Body of pancreas (tissue), 4 donors: ENCODE measurements around the gene LRFN3. TPM values are rescaled to one million over a fixed set of nuclear protein-coding genes. Genes with fewer than 3 reads are reported as not detected.

Source experiments
- ATAC-seq: fragments of 150-250 bp; one replicate; pipeline ENCODE4 v1.9.1; 2016
- DNase-seq, 4 donors: peaks; one replicate each; pipeline ENCODE4 v3.0.0-alpha.2; 2019
- H3K27ac ChIP-seq, 4 donors: fragments of 200-600 bp; sonication (generic); 1 replicate in 3 of 4; 2 replicates in 1 of 4; pipeline versions ENCODE4 v1.5.1 to v1.6.1; 2016 to 2019; ENCODE audit warnings: mild to moderate bottlenecking in 1 of 4, mixed read lengths in 1 of 4, moderate library complexity in 1 of 4
- H3K27me3 ChIP-seq, 2 donors: fragments of 200-600 bp; sonication (generic); one replicate each; pipeline ENCODE4 v1.6.0; 2016; ENCODE audit warnings: mild to moderate bottlenecking in 1 of 2
- H3K36me3 ChIP-seq, 2 donors: fragments of 200-600 bp; sonication (generic); replicated peaks in 1 of 2; 2 replicates each; pipeline ENCODE4 v1.5.1; 2016; ENCODE audit warnings: low read depth in 2 of 2; ENCODE audit not compliant: insufficient read depth in 1 of 2
- H3K4me1 ChIP-seq: fragments of 200-600 bp; sonication (generic); one replicate; pipeline ENCODE4 v1.6.0; 2016
- H3K4me3 ChIP-seq, 2 donors: fragments of 200-600 bp; sonication (generic); 1 replicate in 1 of 2; 2 replicates in 1 of 2; pipeline ENCODE4 v1.5.1; 2016 to 2019
- H3K9me3 ChIP-seq, 3 donors: fragments of 200-600 bp; sonication (generic); 1 replicate in 2 of 3; 2 replicates in 1 of 3; pipeline ENCODE4 v1.5.1; 2016
- CTCF ChIP-seq, 7 experiments: fragments of 450-650 bp in 4 of 7; fragments of 200-600 bp in 3 of 7; sonication (generic) in 3 of 7; IDR thresholded peaks; one replicate each; pipeline ENCODE4 v1.5.1; 2016 to 2019; ENCODE audit warnings: antibody characterized with exemption in 7 of 7
- POLR2A ChIP-seq, 3 donors: fragments of 450-650 bp; IDR thresholded peaks; one replicate each; pipeline ENCODE4 v1.6.1; 2016; ENCODE audit warnings: antibody characterized with exemption in 3 of 3, mild to moderate bottlenecking in 2 of 3
- WGBS, 2 donors: methylation state at CpG; one replicate each; pipeline ENCODE4 v1.1.5; 2017; 5-methylcytosine and 5-hydroxymethylcytosine counted together
- intact Hi-C: fragments of 100-400 bp; cut with DNase I; formaldehyde crosslinking; loops from one replicate; pipeline ENCODE4 v1.15.1; 2023
- total RNA-seq, 2 donors: library from RNA; depleted of rRNA; stranded (reverse); fragments of >200 nt; gene quantifications; one replicate each; pipeline ENCODE4 v1.1.0, GENCODE V29; 2016

Gene LRFN3
- total RNA-seq, 2 donors from 2014 or later, result 13.2 to 14.5 TPM

GRCh38 chr19:35929876-35930275 lies 6.3 kb upstream of the LRFN3 start:
- intact Hi-C loops, result loop anchor here (5.0 kb wide), 1 partner anchor 43 kb away; no protein-coding TSS in a partner anchor
- Histone ChIP-seq H3K36me3 (no peaks in the 10 kb centered on the region), H3K27ac (no peak overlapping the region), H3K9me3 (no peaks in the 10 kb centered on the region), H3K27me3 (no peaks in the 10 kb centered on the region), H3K4me3 (no peak overlapping the region), H3K4me1 (peaks cover 3% of the 10 kb centered on the region)
- DNase-seq (no peak), ATAC-seq (no peak)
- WGBS, 2 donors, result 49 to 91% methylated on average over 2 of the region's 2 CpGs
- TF ChIP-seq CTCF (IDR thresholded peaks at IDR 0.05) (no peak), POLR2A (IDR thresholded peaks at IDR 0.05) (no peak)

GRCh38 chr19:35931161-35931873 lies 4.9 kb upstream of the LRFN3 start:
- TF ChIP-seq POLR2A (IDR thresholded peaks at IDR 0.05) (peak; percentile 36 to 91 (median 80)), CTCF (IDR thresholded peaks at IDR 0.05) (peak; percentile 75 to 99 (median 98))
- Histone ChIP-seq H3K9me3 (no peaks in the 10 kb centered on the region), H3K36me3 (no peaks in the 10 kb centered on the region), H3K4me3 (no peak overlapping the region), H3K27ac (peak overlapping the region in 3 of 4 donors; percentile 43 to 82 (median 57)), H3K4me1 (peaks cover 15% of the 10 kb centered on the region), H3K27me3 (no peaks in the 10 kb centered on the region)
- DNase-seq, result peak; percentile 99 to 100 (median 100)
- peak; percentile 98 for ATAC-seq
- intact Hi-C loops, result no loop called here
- WGBS, 2 donors, result 0 to 1% methylated on average over 20 to 42 of the region's 47 CpGs

GRCh38 chr19:35931874-35932202 lies 4.3 kb upstream of the LRFN3 start:
- no peak overlapping the region for H3K4me3 ChIP-seq
- WGBS, 2 donors, result 3 to 7% methylated on average over 9 of the region's 9 CpGs
- TF ChIP-seq CTCF (IDR thresholded peaks at IDR 0.05) (no peak), POLR2A (IDR thresholded peaks at IDR 0.05) (no peak)
- no peak overlapping the region for H3K27ac ChIP-seq
- no peaks in the 10 kb centered on the region for H3K27me3 ChIP-seq
- no peaks in the 10 kb centered on the region for H3K36me3 ChIP-seq
- intact Hi-C loops, result no loop called here
- ATAC-seq (no peak), DNase-seq (no peak)
- H3K4me1 ChIP-seq, result peaks cover 18% of the 10 kb centered on the region
- no peaks in the 10 kb centered on the region for H3K9me3 ChIP-seq

- Histone ChIP-seq H3K27ac (no peak overlapping the region), H3K4me3 (no peak overlapping the region), H3K36me3 (no peaks in the 10 kb centered on the region), H3K4me1 (peaks cover 23% of the 10 kb centered on the region), H3K9me3 (no peaks in the 10 kb centered on the region), H3K27me3 (no peaks in the 10 kb centered on the region)
- ATAC-seq, result no peak
- no peak for TF ChIP-seq POLR2A (IDR thresholded peaks at IDR 0.05)
- no peak for TF ChIP-seq CTCF (IDR thresholded peaks at IDR 0.05)
- intact Hi-C loops, result no loop called here
- DNase-seq, result no peak
- 37 to 55% methylated on average over 7 of the region's 7 CpGs for WGBS, 2 donors
Observed at GRCh38 chr19:35932291-35932936, 3.8 kb upstream of the LRFN3 start.
